ENCODE measurements around the gene DCX.

Gene DCX

DNA sequence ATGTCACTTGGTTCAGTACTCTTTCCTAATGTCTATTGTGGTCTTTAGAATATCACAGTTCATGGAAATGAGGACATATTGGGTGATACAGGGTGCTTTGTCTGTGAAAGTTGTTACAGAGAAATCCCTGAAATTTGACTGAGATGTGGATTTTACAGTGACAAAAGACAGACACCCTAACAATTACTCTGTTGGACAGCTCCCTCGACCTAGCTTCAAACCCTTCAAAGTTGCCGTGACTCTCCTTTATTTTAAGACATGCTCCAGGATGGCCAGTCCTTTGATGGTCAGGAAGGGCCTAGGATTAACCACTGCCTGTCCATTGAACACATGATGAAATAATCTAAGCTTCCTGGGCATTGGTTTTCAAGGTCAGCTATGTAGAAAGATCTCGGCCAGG, 4.0 kb downstream of the DCX start:
- H3K4me2 ChIP-seq (ENCODE audit: low read length) = no peak overlapping the region
- H3K9me3 ChIP-seq (ENCODE audit: insufficient read depth, low read length) = no peaks in the 10 kb centered on the region
- H3K36me3 ChIP-seq (replicated peaks; ENCODE audit: low read depth, low read length) = no peaks in the 10 kb centered on the region
- H3K4me1 ChIP-seq (ENCODE audit: low read length) = no peaks in the 10 kb centered on the region
- no peaks in the 10 kb centered on the region for H3K27me3 ChIP-seq (ENCODE audit: low read depth, low read length)
- H4K20me1 ChIP-seq (ENCODE audit: insufficient read depth, low read length) = no peaks in the 10 kb centered on the region
- TF ChIP-seq, protein P1, sequence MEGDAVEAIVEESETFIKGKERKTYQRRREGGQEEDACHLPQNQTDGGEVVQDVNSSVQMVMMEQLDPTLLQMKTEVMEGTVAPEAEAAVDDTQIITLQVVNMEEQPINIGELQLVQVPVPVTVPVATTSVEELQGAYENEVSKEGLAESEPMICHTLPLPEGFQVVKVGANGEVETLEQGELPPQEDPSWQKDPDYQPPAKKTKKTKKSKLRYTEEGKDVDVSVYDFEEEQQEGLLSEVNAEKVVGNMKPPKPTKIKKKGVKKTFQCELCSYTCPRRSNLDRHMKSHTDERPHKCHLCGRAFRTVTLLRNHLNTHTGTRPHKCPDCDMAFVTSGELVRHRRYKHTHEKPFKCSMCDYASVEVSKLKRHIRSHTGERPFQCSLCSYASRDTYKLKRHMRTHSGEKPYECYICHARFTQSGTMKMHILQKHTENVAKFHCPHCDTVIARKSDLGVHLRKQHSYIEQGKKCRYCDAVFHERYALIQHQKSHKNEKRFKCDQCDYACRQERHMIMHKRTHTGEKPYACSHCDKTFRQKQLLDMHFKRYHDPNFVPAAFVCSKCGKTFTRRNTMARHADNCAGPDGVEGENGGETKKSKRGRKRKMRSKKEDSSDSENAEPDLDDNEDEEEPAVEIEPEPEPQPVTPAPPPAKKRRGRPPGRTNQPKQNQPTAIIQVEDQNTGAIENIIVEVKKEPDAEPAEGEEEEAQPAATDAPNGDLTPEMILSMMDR (IDR thresholded peaks at IDR 0.05; ENCODE audit: low read depth, low read length) = no peak
- no peak for TF ChIP-seq EZH2phosphoT487 (IDR thresholded peaks at IDR 0.05; ENCODE audit: low read depth)
- H3K9ac ChIP-seq (ENCODE audit: low read length) = no peak overlapping the region
- H3K4me3 ChIP-seq (ENCODE audit: low read length) = no peak overlapping the region
- no peak overlapping the region for H2AFZ ChIP-seq (ENCODE audit: low read depth, low read length)
- H3K27ac ChIP-seq (ENCODE audit: low read length) = no peak overlapping the region
- H3K79me2 ChIP-seq (ENCODE audit: low read length) = no peaks in the 10 kb centered on the region

DNA sequence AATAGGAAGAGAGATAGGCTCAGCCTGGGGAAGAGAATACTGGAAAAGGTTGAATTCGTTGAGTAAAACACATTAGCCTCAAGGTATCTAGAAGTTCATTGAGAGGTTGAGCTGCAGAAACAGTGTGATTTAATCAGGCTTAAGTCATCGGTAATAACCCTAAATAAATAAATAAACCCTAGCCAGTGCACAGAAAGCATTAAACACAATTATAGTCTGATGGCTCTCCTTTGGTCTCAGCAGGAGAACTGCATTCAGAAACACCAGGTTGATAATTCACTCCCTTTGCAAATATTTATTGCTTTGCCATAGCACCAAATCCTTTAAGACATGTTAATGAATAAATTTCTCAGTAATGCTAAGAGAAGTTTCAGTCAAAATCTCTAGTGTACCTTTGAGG, 9.6 kb downstream of the DCX start:
- no peak overlapping the region for H3K4me2 ChIP-seq (ENCODE audit: low read length)
- H3K27me3 ChIP-seq (ENCODE audit: low read depth, low read length) = no peaks in the 10 kb centered on the region
- no peaks in the 10 kb centered on the region for H3K4me1 ChIP-seq (ENCODE audit: low read length)
- no peak overlapping the region for H3K27ac ChIP-seq (ENCODE audit: low read length)
- no peak overlapping the region for H3K4me3 ChIP-seq (ENCODE audit: low read length)
- H3K79me2 ChIP-seq (ENCODE audit: low read length) = no peaks in the 10 kb centered on the region
- TF ChIP-seq EZH2phosphoT487 (IDR thresholded peaks at IDR 0.05; ENCODE audit: low read depth) = no peak
- TF ChIP-seq, protein P1 (IDR thresholded peaks at IDR 0.05; ENCODE audit: low read depth, low read length) = no peak
- no peaks in the 10 kb centered on the region for H3K36me3 ChIP-seq (replicated peaks; ENCODE audit: low read depth, low read length)
- H3K9ac ChIP-seq (ENCODE audit: low read length) = no peak overlapping the region
- H4K20me1 ChIP-seq (ENCODE audit: insufficient read depth, low read length) = no peaks in the 10 kb centered on the region
- no peak overlapping the region for H2AFZ ChIP-seq (ENCODE audit: low read depth, low read length)
- no peaks in the 10 kb centered on the region for H3K9me3 ChIP-seq (ENCODE audit: insufficient read depth, low read length)

DNA sequence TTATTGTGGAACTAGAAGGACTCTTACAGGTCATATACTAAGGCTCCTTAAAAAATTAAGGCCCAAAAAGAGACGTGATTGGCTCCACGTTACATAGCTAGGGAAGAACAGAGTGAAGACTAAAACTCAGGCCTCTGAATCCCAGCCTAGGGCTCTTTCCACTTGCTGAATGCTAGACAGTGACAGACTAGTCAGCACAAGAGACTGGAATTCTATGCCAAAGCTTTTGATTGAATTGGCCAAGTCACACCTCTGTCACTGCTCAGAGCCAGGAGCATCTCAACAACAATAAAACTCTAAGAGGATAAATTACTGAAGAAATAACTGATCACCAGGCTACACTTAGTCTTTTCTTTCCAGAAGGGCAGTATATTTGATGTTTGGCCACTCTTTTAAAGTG, 16.8 kb downstream of the DCX start:
- Histone ChIP-seq H3K4me2 (ENCODE audit: low read length) (no peak overlapping the region), H3K36me3 (replicated peaks; ENCODE audit: low read depth, low read length) (no peaks in the 10 kb centered on the region), H3K9ac (ENCODE audit: low read length) (no peak overlapping the region), H3K27me3 (ENCODE audit: low read depth, low read length) (no peaks in the 10 kb centered on the region), H3K27ac (ENCODE audit: low read length) (no peak overlapping the region), H3K4me3 (ENCODE audit: low read length) (no peak overlapping the region), H2AFZ (ENCODE audit: low read depth, low read length) (no peak overlapping the region), H3K4me1 (ENCODE audit: low read length) (no peaks in the 10 kb centered on the region), H3K79me2 (ENCODE audit: low read length) (no peaks in the 10 kb centered on the region), H4K20me1 (ENCODE audit: insufficient read depth, low read length) (no peaks in the 10 kb centered on the region), H3K9me3 (ENCODE audit: insufficient read depth, low read length) (no peaks in the 10 kb centered on the region)
- TF ChIP-seq, protein P1 (IDR thresholded peaks at IDR 0.05; ENCODE audit: low read depth, low read length) = no peak
- no peak for TF ChIP-seq EZH2phosphoT487 (IDR thresholded peaks at IDR 0.05; ENCODE audit: low read depth)

DNA sequence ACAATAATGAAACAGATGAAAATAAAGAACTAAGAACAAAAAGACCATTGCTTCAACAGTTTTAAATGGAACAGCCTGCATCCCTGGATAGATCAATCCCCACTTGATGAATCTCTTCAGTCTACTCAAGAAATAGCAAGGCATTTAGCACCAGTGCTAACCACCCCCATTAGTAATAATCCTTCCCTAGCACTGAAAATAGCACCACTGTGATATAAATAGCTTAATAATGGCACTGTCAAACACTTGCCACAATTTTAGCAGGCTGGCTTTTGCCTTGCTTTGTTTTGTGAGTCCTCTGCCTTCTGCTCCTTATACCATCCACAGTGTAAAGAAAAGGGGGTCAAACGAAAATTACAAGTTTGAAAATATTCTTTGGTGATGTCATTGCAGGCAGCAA, 17.4 kb downstream of the DCX start:
- no peak overlapping the region for H3K27ac ChIP-seq (ENCODE audit: low read length)
- no peaks in the 10 kb centered on the region for H3K79me2 ChIP-seq (ENCODE audit: low read length)
- H3K4me2 ChIP-seq (ENCODE audit: low read length) = no peak overlapping the region
- no peaks in the 10 kb centered on the region for H4K20me1 ChIP-seq (ENCODE audit: insufficient read depth, low read length)
- no peak for TF ChIP-seq EZH2phosphoT487 (IDR thresholded peaks at IDR 0.05; ENCODE audit: low read depth)
- TF ChIP-seq, protein P1 (IDR thresholded peaks at IDR 0.05; ENCODE audit: low read depth, low read length) = no peak
- H3K4me1 ChIP-seq (ENCODE audit: low read length) = no peaks in the 10 kb centered on the region
- no peaks in the 10 kb centered on the region for H3K27me3 ChIP-seq (ENCODE audit: low read depth, low read length)
- H2AFZ ChIP-seq (ENCODE audit: low read depth, low read length) = no peak overlapping the region
- no peak overlapping the region for H3K9ac ChIP-seq (ENCODE audit: low read length)
- no peaks in the 10 kb centered on the region for H3K36me3 ChIP-seq (replicated peaks; ENCODE audit: low read depth, low read length)
- H3K9me3 ChIP-seq (ENCODE audit: insufficient read depth, low read length) = no peaks in the 10 kb centered on the region
- no peak overlapping the region for H3K4me3 ChIP-seq (ENCODE audit: low read length)
